ENCODE data around the gene RAB3D.

Gene RAB3D

DNA sequence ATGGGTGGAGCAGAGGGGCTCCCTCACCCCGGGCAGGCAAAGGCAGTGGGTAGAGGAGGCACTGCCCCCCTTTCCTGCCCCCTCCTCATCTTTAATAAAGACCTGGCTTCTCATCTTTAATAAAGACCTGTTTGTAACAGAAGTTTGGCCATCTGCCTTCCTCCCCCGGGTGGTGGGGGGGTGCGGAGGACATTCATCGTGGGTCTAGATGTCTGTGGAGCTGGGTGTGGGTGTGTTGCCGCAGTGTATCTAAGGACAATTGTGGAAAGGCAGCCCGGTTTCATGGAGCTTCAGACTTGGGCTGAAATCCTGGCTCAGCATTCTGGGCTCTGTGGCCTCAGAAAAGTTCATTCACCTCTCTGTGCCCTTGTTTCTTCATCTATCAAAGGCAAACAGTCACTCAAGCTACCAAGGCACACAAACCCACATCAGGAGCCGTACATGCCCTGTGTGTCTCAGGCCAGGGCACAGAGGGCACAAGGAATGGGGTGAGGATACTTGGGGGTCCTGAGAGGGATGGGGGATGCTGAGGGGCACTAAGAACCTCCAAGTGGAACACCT is 26.2 kb upstream of the RAB3D start:
- no peak for TF ChIP-seq ZC3H10 (CRISPR knock-in tag; IDR thresholded peaks at IDR 0.05)
- no peak for TF ChIP-seq ZNF70 (CRISPR knock-in tag; IDR thresholded peaks at IDR 0.05)
- no peak for TF ChIP-seq SNAI2 (CRISPR knock-in tag; IDR thresholded peaks at IDR 0.05)
- ATAC-seq: no peak

DNA sequence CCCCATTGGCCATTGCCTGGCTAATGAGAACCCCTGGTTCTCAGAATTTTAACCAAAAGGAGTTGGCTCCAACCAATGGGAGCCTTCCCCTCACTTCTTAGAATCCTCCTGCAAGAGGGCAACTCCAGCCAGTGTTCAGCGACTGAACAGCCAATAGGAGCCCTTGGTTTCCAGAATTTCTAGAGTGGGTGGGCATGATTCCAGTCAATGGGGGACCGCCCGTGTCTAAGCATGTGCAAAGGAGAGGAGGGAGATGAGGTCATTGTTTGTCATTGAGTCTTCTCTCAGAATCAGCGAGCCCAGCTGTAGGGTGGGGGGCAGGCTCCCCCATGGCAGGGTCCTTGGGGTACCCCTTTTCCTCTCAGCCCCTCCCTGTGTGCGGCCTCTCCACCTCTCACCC is 25.5 kb upstream of the RAB3D start:
- no peak for ATAC-seq
- TF ChIP-seq, protein P1, sequence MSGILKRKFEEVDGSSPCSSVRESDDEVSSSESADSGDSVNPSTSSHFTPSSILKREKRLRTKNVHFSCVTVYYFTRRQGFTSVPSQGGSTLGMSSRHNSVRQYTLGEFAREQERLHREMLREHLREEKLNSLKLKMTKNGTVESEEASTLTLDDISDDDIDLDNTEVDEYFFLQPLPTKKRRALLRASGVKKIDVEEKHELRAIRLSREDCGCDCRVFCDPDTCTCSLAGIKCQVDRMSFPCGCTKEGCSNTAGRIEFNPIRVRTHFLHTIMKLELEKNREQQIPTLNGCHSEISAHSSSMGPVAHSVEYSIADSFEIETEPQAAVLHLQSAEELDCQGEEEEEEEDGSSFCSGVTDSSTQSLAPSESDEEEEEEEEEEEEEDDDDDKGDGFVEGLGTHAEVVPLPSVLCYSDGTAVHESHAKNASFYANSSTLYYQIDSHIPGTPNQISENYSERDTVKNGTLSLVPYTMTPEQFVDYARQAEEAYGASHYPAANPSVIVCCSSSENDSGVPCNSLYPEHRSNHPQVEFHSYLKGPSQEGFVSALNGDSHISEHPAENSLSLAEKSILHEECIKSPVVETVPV (CRISPR knock-in tag; IDR thresholded peaks at IDR 0.05): no peak
- TF ChIP-seq ESRRG (CRISPR knock-in tag; IDR thresholded peaks at IDR 0.05) (no peak), PPARA (CRISPR knock-in tag; IDR thresholded peaks at IDR 0.05; ENCODE audit: borderline replicate concordance) (no peak), ZNF8 (CRISPR knock-in tag; IDR thresholded peaks at IDR 0.05) (no peak)
- TF ChIP-seq, protein P2, sequence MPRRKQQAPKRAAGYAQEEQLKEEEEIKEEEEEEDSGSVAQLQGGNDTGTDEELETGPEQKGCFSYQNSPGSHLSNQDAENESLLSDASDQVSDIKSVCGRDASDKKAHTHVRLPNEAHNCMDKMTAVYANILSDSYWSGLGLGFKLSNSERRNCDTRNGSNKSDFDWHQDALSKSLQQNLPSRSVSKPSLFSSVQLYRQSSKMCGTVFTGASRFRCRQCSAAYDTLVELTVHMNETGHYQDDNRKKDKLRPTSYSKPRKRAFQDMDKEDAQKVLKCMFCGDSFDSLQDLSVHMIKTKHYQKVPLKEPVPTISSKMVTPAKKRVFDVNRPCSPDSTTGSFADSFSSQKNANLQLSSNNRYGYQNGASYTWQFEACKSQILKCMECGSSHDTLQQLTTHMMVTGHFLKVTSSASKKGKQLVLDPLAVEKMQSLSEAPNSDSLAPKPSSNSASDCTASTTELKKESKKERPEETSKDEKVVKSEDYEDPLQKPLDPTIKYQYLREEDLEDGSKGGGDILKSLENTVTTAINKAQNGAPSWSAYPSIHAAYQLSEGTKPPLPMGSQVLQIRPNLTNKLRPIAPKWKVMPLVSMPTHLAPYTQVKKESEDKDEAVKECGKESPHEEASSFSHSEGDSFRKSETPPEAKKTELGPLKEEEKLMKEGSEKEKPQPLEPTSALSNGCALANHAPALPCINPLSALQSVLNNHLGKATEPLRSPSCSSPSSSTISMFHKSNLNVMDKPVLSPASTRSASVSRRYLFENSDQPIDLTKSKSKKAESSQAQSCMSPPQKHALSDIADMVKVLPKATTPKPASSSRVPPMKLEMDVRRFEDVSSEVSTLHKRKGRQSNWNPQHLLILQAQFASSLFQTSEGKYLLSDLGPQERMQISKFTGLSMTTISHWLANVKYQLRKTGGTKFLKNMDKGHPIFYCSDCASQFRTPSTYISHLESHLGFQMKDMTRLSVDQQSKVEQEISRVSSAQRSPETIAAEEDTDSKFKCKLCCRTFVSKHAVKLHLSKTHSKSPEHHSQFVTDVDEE (CRISPR knock-in tag; IDR thresholded peaks at IDR 0.05): no peak

DNA sequence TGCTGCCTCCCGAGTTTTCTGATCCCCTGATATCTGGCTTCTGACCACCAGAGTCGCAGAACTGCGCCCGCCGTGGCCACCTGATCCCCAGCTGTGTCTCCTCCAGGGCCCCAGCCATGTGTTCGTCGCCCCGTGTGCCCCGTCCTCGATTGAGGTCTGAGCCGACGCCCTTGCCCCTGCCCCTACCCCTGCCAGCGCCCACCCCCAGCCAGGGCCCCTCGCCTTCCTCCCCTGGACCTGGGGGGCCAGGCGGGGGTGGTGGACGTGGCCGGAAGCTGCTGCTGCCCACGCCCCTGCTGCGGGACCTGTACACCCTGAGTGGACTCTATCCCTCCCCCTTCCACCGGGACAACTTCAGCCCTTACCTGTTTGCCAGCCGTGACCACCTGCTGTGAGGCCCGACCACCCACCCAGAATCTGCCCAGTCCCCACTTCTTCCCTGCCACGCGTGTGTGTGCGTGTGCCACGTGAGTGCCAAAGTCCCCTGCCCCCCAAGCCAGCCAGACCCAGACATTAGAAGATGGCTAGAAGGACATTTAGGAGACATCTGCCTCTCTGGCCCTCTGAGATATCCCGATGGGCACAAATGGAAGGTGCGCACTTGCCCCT is 24.9 kb upstream of the RAB3D start:
- no peak for ATAC-seq
- TF ChIP-seq TCF4 (CRISPR knock-in tag; IDR thresholded peaks at IDR 0.05; ENCODE audit: borderline replicate concordance) (no peak), ZNF565 (CRISPR knock-in tag; conservative IDR thresholded peaks at IDR 0.05; ENCODE audit: low read depth) (no peak), ZNF70 (CRISPR knock-in tag; IDR thresholded peaks at IDR 0.05) (no peak), ZNF8 (CRISPR knock-in tag; IDR thresholded peaks at IDR 0.05) (no peak), GLIS3 (CRISPR knock-in tag; IDR thresholded peaks at IDR 0.05) (no peak)
- TF ChIP-seq, protein P2 (CRISPR knock-in tag; IDR thresholded peaks at IDR 0.05): no peak
- TF ChIP-seq, protein P3, sequence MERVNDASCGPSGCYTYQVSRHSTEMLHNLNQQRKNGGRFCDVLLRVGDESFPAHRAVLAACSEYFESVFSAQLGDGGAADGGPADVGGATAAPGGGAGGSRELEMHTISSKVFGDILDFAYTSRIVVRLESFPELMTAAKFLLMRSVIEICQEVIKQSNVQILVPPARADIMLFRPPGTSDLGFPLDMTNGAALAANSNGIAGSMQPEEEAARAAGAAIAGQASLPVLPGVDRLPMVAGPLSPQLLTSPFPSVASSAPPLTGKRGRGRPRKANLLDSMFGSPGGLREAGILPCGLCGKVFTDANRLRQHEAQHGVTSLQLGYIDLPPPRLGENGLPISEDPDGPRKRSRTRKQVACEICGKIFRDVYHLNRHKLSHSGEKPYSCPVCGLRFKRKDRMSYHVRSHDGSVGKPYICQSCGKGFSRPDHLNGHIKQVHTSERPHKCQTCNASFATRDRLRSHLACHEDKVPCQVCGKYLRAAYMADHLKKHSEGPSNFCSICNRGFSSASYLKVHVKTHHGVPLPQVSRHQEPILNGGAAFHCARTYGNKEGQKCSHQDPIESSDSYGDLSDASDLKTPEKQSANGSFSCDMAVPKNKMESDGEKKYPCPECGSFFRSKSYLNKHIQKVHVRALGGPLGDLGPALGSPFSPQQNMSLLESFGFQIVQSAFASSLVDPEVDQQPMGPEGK (CRISPR knock-in tag; IDR thresholded peaks at IDR 0.05; ENCODE audit: borderline replicate concordance): no peak
- TF ChIP-seq, protein P4, sequence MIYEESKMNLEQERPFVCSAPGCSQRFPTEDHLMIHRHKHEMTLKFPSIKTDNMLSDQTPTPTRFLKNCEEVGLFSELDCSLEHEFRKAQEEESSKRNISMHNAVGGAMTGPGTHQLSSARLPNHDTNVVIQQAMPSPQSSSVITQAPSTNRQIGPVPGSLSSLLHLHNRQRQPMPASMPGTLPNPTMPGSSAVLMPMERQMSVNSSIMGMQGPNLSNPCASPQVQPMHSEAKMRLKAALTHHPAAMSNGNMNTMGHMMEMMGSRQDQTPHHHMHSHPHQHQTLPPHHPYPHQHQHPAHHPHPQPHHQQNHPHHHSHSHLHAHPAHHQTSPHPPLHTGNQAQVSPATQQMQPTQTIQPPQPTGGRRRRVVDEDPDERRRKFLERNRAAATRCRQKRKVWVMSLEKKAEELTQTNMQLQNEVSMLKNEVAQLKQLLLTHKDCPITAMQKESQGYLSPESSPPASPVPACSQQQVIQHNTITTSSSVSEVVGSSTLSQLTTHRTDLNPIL (CRISPR knock-in tag; IDR thresholded peaks at IDR 0.05; ENCODE audit: low read depth): no peak
- TF ChIP-seq, protein P1 (CRISPR knock-in tag; IDR thresholded peaks at IDR 0.05): no peak

DNA sequence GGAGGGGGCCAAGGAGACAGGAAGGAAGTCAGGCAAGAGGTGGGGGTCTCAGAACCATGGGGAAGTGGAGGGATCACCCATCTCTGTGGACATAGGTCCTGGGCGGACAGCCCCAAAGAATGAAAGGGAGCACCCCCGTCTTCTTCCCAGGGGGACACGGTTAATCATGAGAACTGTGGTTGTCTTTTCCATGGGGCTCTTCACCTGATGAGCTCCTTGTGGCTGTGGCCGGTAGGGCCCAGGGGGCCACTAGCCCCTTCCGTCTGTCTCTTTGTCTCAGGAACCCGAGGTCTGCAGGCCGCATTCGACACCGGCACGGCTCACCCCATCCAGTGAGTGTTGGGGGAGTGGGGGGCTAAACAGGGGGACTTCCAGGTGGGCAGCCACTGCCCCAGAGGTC is 24.4 kb upstream of the RAB3D start:
- no peak for ATAC-seq
- TF ChIP-seq ZNF565 (CRISPR knock-in tag; conservative IDR thresholded peaks at IDR 0.05; ENCODE audit: low read depth) (no peak), ZFP3 (CRISPR knock-in tag; IDR thresholded peaks at IDR 0.05) (no peak), ZNF70 (CRISPR knock-in tag; IDR thresholded peaks at IDR 0.05) (no peak), GLIS3 (CRISPR knock-in tag; IDR thresholded peaks at IDR 0.05) (no peak), BACH2 (CRISPR knock-in tag; IDR thresholded peaks at IDR 0.05; ENCODE audit: borderline replicate concordance) (no peak), ARNTL (CRISPR knock-in tag; IDR thresholded peaks at IDR 0.05; ENCODE audit: borderline replicate concordance, low read depth) (no peak), TCF4 (CRISPR knock-in tag; IDR thresholded peaks at IDR 0.05; ENCODE audit: borderline replicate concordance) (no peak)
- TF ChIP-seq, protein P2 (CRISPR knock-in tag; IDR thresholded peaks at IDR 0.05): no peak
- TF ChIP-seq, protein P3 (CRISPR knock-in tag; IDR thresholded peaks at IDR 0.05; ENCODE audit: borderline replicate concordance): no peak
